SU-DHL-6 (cell line): Measurements from ENCODE around the gene PIGS.
A peak's percentile ranks its signal among the peaks of the same experiment; 100 is the strongest.

ENCODE experiments used
- H2AFZ ChIP-seq: fragments of 200-600 bp; sonication (generic); 2 replicates; pipeline ENCODE4 v1.6.1; 2014; ENCODE audit warnings: low read depth, mild to moderate bottlenecking, moderate library complexity, mixed read lengths, antibody characterized with exemption, low read length; ENCODE audit not compliant: severe bottlenecking
- H3F3A ChIP-seq: fragments of 200-600 bp; shearing (Covaris generic); 2 replicates; pipeline ENCODE4 v1.6.0; 2016; ENCODE audit warnings: antibody characterized with exemption, mild to moderate bottlenecking; ENCODE audit not compliant: insufficient read depth
- H3K27ac ChIP-seq: fragments of 200-600 bp; sonication (generic); 2 replicates; pipeline ENCODE4 v1.5.1; 2016; ENCODE audit warnings: low read depth, mild to moderate bottlenecking, low read length, moderate library complexity, mixed read lengths
- H3K27me3 ChIP-seq: fragments of 200-600 bp; sonication (generic), shearing (Covaris generic); 2 replicates; pipeline ENCODE4 v1.6.0; 2014; ENCODE audit warnings: mild to moderate bottlenecking, low read length
- H3K36me3 ChIP-seq: fragments of 200-600 bp; sonication (generic); 2 replicates; pipeline ENCODE4 v1.6.1; 2014; ENCODE audit warnings: mild to moderate bottlenecking, low read length, mixed read lengths
- H3K4me2 ChIP-seq: fragments of 300-600, 200-600 bp; shearing (Covaris generic), sonication (generic); 2 replicates; pipeline ENCODE4 v1.6.0; 2014; ENCODE audit warnings: low read length, low read depth, mild to moderate bottlenecking; ENCODE audit not compliant: poor library complexity, severe bottlenecking
- H3K4me3 ChIP-seq: fragments of 200-600 bp; sonication (generic); 2 replicates; pipeline ENCODE4 v1.5.1; 2014; ENCODE audit warnings: antibody characterized with exemption, low read length, mild to moderate bottlenecking, mixed read lengths; ENCODE audit not compliant: insufficient read depth, poor library complexity, severe bottlenecking
- H3K79me2 ChIP-seq: fragments of 200-600 bp; sonication (generic); 2 replicates; pipeline ENCODE4 v1.6.1; 2014; ENCODE audit warnings: mild to moderate bottlenecking, low read length, moderate library complexity; ENCODE audit not compliant: insufficient read depth
- H3K9ac ChIP-seq: fragments of 200-600 bp; sonication (generic); 2 replicates; pipeline ENCODE4 v1.7.0; 2014; ENCODE audit warnings: mild to moderate bottlenecking, low read length
- H3K9me2 ChIP-seq: fragments of 200-600 bp; sonication (generic); replicated peaks from 2 replicates; pipeline ENCODE4 v1.6.1; 2014; ENCODE audit warnings: low read length; ENCODE audit not compliant: insufficient read depth
- H3K9me3 ChIP-seq: fragments of 200-600 bp; sonication (generic); 2 replicates; pipeline ENCODE4 v1.6.1; 2014; ENCODE audit warnings: low read length, mixed read lengths; ENCODE audit not compliant: insufficient read depth
- H4K20me1 ChIP-seq: fragments of 200-600 bp; sonication (generic); 2 replicates; pipeline ENCODE4 v1.6.1; 2014; ENCODE audit warnings: low read depth, mild to moderate bottlenecking, antibody characterized with exemption, low read length, moderate library complexity, mixed read lengths
- CTCF ChIP-seq: fragments of 200-600 bp; sonication (generic); IDR thresholded peaks from one replicate; pipeline ENCODE4 v1.5.1; 2017; ENCODE audit warnings: antibody characterized with exemption, mild to moderate bottlenecking, low read length, moderate library complexity; ENCODE audit not compliant: insufficient read depth, poor library complexity, severe bottlenecking
- EZH2phosphoT487 ChIP-seq: fragments of 200-600 bp; sonication (generic), shearing (Covaris generic); conservative IDR thresholded peaks from 2 replicates; pipeline ENCODE4 v1.6.1; 2018; ENCODE audit warnings: mild to moderate bottlenecking, antibody characterized with exemption, low read length, moderate library complexity, mixed read lengths

Gene PIGS

GRCh38 chr17:28599311-28600184, 28.2 kb upstream of the PIGS start:
- peak overlapping the region; percentile 52 for H2AFZ ChIP-seq
- no peaks in the 10 kb centered on the region for H3K9me3 ChIP-seq
- no peaks in the 10 kb centered on the region for H4K20me1 ChIP-seq
- H3K4me2 ChIP-seq = peak overlapping the region; percentile 83
- peaks cover 29% of the 10 kb centered on the region for H3K79me2 ChIP-seq
- peak overlapping the region; percentile 75 for H3K27ac ChIP-seq
- no peaks in the 10 kb centered on the region for H3K27me3 ChIP-seq
- H3K4me3 ChIP-seq = peak overlapping the region; percentile 91
- peaks cover 13% of the 10 kb centered on the region for H3F3A ChIP-seq
- no peaks in the 10 kb centered on the region; the same call in 1 of the 2 replicates for H3K36me3 ChIP-seq
- TF ChIP-seq EZH2phosphoT487 (no peak), CTCF (no peak)
- H3K9ac ChIP-seq = peak overlapping the region; percentile 88
- H3K9me2 ChIP-seq = no peaks in the 10 kb centered on the region

- peaks cover 2% of the 10 kb centered on the region; the same call in 1 of the 2 replicates for H3K36me3 ChIP-seq
- no peak for TF ChIP-seq CTCF
- TF ChIP-seq EZH2phosphoT487 = no peak
- no peaks in the 10 kb centered on the region for H3K27me3 ChIP-seq
- H3K9ac ChIP-seq = peak within 1 kb of the TSS; percentile 88
- peak within 1 kb of the TSS; percentile 83 for H3K4me2 ChIP-seq
- peaks cover 3% of the 10 kb centered on the region; the same call in 1 of the 2 replicates for H4K20me1 ChIP-seq
- H3F3A ChIP-seq = peaks cover 15% of the 10 kb centered on the region
- no peaks in the 10 kb centered on the region for H3K9me3 ChIP-seq
- H3K79me2 ChIP-seq = peaks cover 33% of the 10 kb centered on the region
- peak within 1 kb of the TSS; percentile 77 for H3K27ac ChIP-seq
- H2AFZ ChIP-seq = peak within 1 kb of the TSS; percentile 90
- H3K9me2 ChIP-seq = no peaks in the 10 kb centered on the region
- H3K4me3 ChIP-seq = peak within 1 kb of the TSS; percentile 91
Observed at GRCh38 chr17:28598799-28599310, 27.5 kb upstream of the PIGS start, which contains the start of gene SPAG5. Gene SPAG5, minus strand, starts transcription at chr17:28599025. Its CDS starts 79 bp downstream, at chr17:28598946.

GRCh38 chr17:28598389-28598788, 27.1 kb upstream of the PIGS start:
- H3F3A ChIP-seq = peaks cover 17% of the 10 kb centered on the region
- H3K9me2 ChIP-seq = no peaks in the 10 kb centered on the region
- no peaks in the 10 kb centered on the region for H3K9me3 ChIP-seq
- H3K27me3 ChIP-seq = no peaks in the 10 kb centered on the region
- peak overlapping the region; percentile 88 for H3K9ac ChIP-seq
- H3K36me3 ChIP-seq = peaks cover 3% of the 10 kb centered on the region; the same call in 1 of the 2 replicates
- peaks cover 5% of the 10 kb centered on the region; the same call in 1 of the 2 replicates for H4K20me1 ChIP-seq
- H3K27ac ChIP-seq = peak overlapping the region; percentile 77
- TF ChIP-seq CTCF (no peak), EZH2phosphoT487 (no peak)
- peak overlapping the region; percentile 91 for H3K4me3 ChIP-seq
- H3K79me2 ChIP-seq = peaks cover 36% of the 10 kb centered on the region
- H2AFZ ChIP-seq = peak overlapping the region; percentile 90
- peak overlapping the region; percentile 83 for H3K4me2 ChIP-seq
